Endothelial cell of umbilical vein (primary cell): ENCODE measurements around the gene SH3TC1. TPM values are rescaled to one million over a fixed set of nuclear protein-coding genes. Genes with fewer than 3 reads are reported as not detected.

ENCODE experiments used
- BruUV-seq: library from RNA; stranded (reverse); fragments of 400-500 nt; replicated peaks from 2 replicates; lab custom pipeline; 2021; lab: Mats Ljungman, UMichigan
- CTCF ChIA-PET: fragments of 300-600, 350-600 bp; sonication (Branson Sonifier 250); formaldehyde crosslinking; loops from one replicate; lab custom pipeline; 2021; ENCODE audit warnings: antibody characterized with exemption, inconsistent platforms; lab: Charles Lee
- POLR2A ChIA-PET: fragments of 300-600, 350-600 bp; sonication (Branson Sonifier 250); formaldehyde crosslinking; loops from one replicate; lab custom pipeline; 2021; ENCODE audit warnings: antibody characterized with exemption, inconsistent platforms; lab: Charles Lee
- DNase-seq: peaks from one replicate; pipeline ENCODE4 v3.0.0-alpha.2; 2011; ENCODE audit warnings: low read depth, low spot score
- FAIRE-seq: peaks from 2 replicates; lab custom pipeline; 2011; peaks lifted over from hg19 to GRCh38; lab: Jason Lieb, UNC
- H2AFZ ChIP-seq: 2 replicates; pipeline ENCODE4 v1.6.0; 2012; ENCODE audit warnings: low read depth, low read length, control low read depth, inconsistent platforms
- H3K27ac ChIP-seq: 2 replicates; pipeline ENCODE4 v1.5.1; 2011; ENCODE audit warnings: low read depth, mild to moderate bottlenecking, control low read depth, low read length, moderate library complexity; ENCODE audit not compliant: insufficient read depth
- H3K27me3 ChIP-seq, 2 experiments: 2 replicates each; pipeline versions ENCODE4 v1.6.0 to v1.6.1; 2011; ENCODE audit warnings: low read length in 2 of 2, mixed read lengths in 1 of 2; ENCODE audit not compliant: control insufficient read depth in 2 of 2, insufficient read depth in 2 of 2
- H3K36me3 ChIP-seq, 2 experiments: 2 replicates in 1 of 2; 3 replicates in 1 of 2; pipeline ENCODE4 v1.5.1; 2011; ENCODE audit warnings: low read length in 2 of 2, mild to moderate bottlenecking in 1 of 2, moderate library complexity in 1 of 2; ENCODE audit not compliant: control insufficient read depth in 2 of 2, insufficient read depth in 2 of 2; ENCODE audit errors: extremely low read depth in 1 of 2
- H3K4me1 ChIP-seq: 3 replicates; pipeline ENCODE4 v1.5.1; 2011; ENCODE audit warnings: mild to moderate bottlenecking, low read length; ENCODE audit not compliant: control insufficient read depth, insufficient read depth; ENCODE audit errors: extremely low read depth
- H3K4me2 ChIP-seq: 2 replicates; pipeline ENCODE4 v1.6.1; 2011; ENCODE audit warnings: low read length, control low read depth, mixed read lengths; ENCODE audit not compliant: insufficient read depth
- H3K4me3 ChIP-seq, 3 experiments: fragments of 200-600 bp in 1 of 3; sonication (generic), shearing (Covaris generic) in 1 of 3; replicated peaks in 1 of 3; 2 replicates each; pipeline ENCODE4 v1.5.1; 2011 to 2016; ENCODE audit warnings: control low read depth in 3 of 3, low read length in 3 of 3, mild to moderate bottlenecking in 2 of 3, inconsistent platforms in 1 of 3, low read depth in 1 of 3, moderate library complexity in 1 of 3; ENCODE audit not compliant: insufficient read depth in 1 of 3
- H3K79me2 ChIP-seq: 2 replicates; pipeline ENCODE4 v1.6.0; 2012; ENCODE audit warnings: low read length, inconsistent platforms; ENCODE audit not compliant: control insufficient read depth, insufficient read depth
- H3K9ac ChIP-seq: replicated peaks from 2 replicates; pipeline ENCODE3; 2011; ENCODE audit warnings: low read length, control low read depth; ENCODE audit not compliant: insufficient read depth; ENCODE audit errors: extremely low read depth
- H3K9me1 ChIP-seq: replicated peaks from 3 replicates; pipeline ENCODE4 v1.6.0; 2011; ENCODE audit warnings: mild to moderate bottlenecking, low read length; ENCODE audit not compliant: control insufficient read depth, insufficient read depth; ENCODE audit errors: extremely low read depth
- H3K9me3 ChIP-seq: replicated peaks from 2 replicates; pipeline ENCODE4 v1.5.1; 2012; ENCODE audit warnings: low read length, inconsistent platforms; ENCODE audit not compliant: control insufficient read depth, insufficient read depth
- H4K20me1 ChIP-seq: replicated peaks from 2 replicates; pipeline ENCODE3; 2011; ENCODE audit warnings: mild to moderate bottlenecking, low read length; ENCODE audit not compliant: control insufficient read depth, insufficient read depth; ENCODE audit errors: extremely low read depth
- EZH2 ChIP-seq: IDR thresholded peaks from 2 replicates; pipeline ENCODE4 v1.6.1; 2012; ENCODE audit warnings: borderline replicate concordance, low read depth, mild to moderate bottlenecking, moderate library complexity, low read length, inconsistent platforms; ENCODE audit not compliant: severe bottlenecking
- GATA2 ChIP-seq: IDR thresholded peaks from 2 replicates; pipeline ENCODE4 v1.7.0; 2011; ENCODE audit warnings: low read depth, mild to moderate bottlenecking, moderate library complexity, mixed read lengths, low read length; ENCODE audit not compliant: insufficient read length, insufficient read depth
- JUN ChIP-seq: IDR thresholded peaks from 2 replicates; pipeline ENCODE4 v1.6.1; 2011; ENCODE audit warnings: borderline replicate concordance, low read depth; ENCODE audit not compliant: insufficient read length, insufficient read depth
- MYC ChIP-seq: IDR thresholded peaks from one replicate; pipeline ENCODE4 v1.6.1; 2011; ENCODE audit warnings: mild to moderate bottlenecking, low read depth, low read length
- POLR2A ChIP-seq: IDR thresholded peaks from 2 replicates; pipeline ENCODE4 v1.6.1; 2012; ENCODE audit warnings: low read depth, mild to moderate bottlenecking, control low read depth, low read length
- POLR2AphosphoS5 ChIP-seq: IDR thresholded peaks from 2 replicates; pipeline ENCODE4 v1.6.1; 2012; ENCODE audit warnings: low read depth, mild to moderate bottlenecking, control low read depth, low read length, moderate library complexity; ENCODE audit not compliant: insufficient read depth
- dilution Hi-C: fragments of 300-500 bp; cut with MboI; formaldehyde crosslinking; loops from one replicate; pipeline ENCODE4 v1.15.0; 2019; ENCODE audit warnings: low sequenced_read_pairs; ENCODE audit not compliant: extremely low pct_ligation_motif_present
- intact Hi-C: fragments of 100-400 bp; cut with micrococcal nuclease; formaldehyde crosslinking; loops from one replicate; pipeline ENCODE4 v1.10.0; 2022
- polyA plus RNA-seq, 4 experiments: library from polyadenylated mRNA; depleted of rRNA in 3 of 4; stranded (reverse) in 3 of 4; unstranded in 1 of 4; fragments of >200 nt; gene quantifications; 2 replicates each; pipeline versions ENCODE4 v1.2.1 to v1.2.3, GENCODE V29; 2011 to 2012; ENCODE audit warnings: missing spikeins in 1 of 4
- total RNA-seq: library from RNA; stranded (reverse); gene quantifications from 2 replicates; pipeline ENCODE4 v1.2.3, GENCODE V29; 2021
- TF ChIP-seq, protein P1 (sequence below): IDR thresholded peaks from 2 replicates; pipeline ENCODE4 v1.6.1; 2011; ENCODE audit not compliant: insufficient read depth, insufficient read length
- TF ChIP-seq, protein P2 (sequence below), 2 donors: IDR thresholded peaks; 1 replicate in 1 of 2; 2 replicates in 1 of 2; pipeline ENCODE4 v1.5.1; 2011; ENCODE audit warnings: low read length in 2 of 2, mild to moderate bottlenecking in 2 of 2, moderate library complexity in 2 of 2, control low read depth in 1 of 2, inconsistent platforms in 1 of 2, low read depth in 1 of 2; ENCODE audit not compliant: insufficient read depth in 1 of 2; ENCODE audit errors: extremely low read depth in 1 of 2

Gene SH3TC1
- total and polyA plus RNA-seq, 2 donors (not counting 3 experiments of a cell fraction or from before 2014, with no cell fraction given), result 96.5 to 192 TPM

DNA sequence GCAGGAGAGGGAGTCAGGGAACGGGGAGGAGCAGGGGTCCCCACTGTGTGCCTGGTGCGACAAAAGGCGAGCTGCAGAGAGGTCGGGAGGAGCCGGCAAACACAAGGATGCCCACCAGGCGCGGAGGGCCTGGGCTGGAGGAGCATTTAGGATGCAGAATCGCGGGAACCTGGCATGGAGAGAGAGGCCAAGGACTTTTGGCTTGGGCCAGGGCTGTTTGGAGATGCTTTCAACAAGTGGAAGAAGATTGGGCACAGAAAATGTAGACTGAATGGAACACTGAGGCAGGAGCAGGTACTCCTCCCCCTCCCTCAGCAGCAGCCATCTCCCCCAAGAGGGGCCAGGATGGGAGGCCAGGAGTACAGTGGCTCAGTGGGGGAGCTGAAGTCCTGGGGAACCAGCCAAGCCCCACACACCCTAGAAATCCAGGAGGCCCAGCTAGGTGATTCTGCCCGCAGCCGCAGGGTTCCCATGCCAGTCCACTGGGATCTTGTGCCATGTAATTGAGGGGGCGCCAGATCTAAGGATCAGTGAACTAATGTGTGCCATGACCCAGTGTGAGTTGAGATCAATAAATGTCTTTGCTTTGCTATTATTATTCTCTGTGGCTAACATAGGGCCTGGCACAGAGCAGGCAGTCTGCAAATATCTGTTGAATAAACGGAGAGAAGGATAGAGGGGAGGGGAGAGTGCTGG, 39.4 kb upstream of the SH3TC1 start:
- no peaks in the 10 kb centered on the region for H3K9me3 ChIP-seq
- ChIA-PET POLR2A (no interaction called here), CTCF (interaction anchor here (1.2 to 1.7 kb wide), 2 partner anchors 17 to 28 kb away, joined by 3 to 12 read pairs; no protein-coding TSS in a partner anchor)
- H3K36me3 ChIP-seq, result no peaks in the 10 kb centered on the region
- BruUV-seq, result no TSS peak
- intact Hi-C loops, result loop anchor here (2.0 kb wide), 2 partner anchors 31 to 41 kb away; no protein-coding TSS in a partner anchor
- no peaks in the 10 kb centered on the region for H4K20me1 ChIP-seq
- H3K9me1 ChIP-seq, result no peaks in the 10 kb centered on the region
- TF ChIP-seq, protein P1, sequence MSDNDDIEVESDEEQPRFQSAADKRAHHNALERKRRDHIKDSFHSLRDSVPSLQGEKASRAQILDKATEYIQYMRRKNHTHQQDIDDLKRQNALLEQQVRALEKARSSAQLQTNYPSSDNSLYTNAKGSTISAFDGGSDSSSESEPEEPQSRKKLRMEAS, result no peak
- TF ChIP-seq MYC, result no peak
- TF ChIP-seq GATA2, result no peak
- no peak for TF ChIP-seq JUN
- no peak for TF ChIP-seq POLR2A
- no peak for TF ChIP-seq EZH2
- H3K79me2 ChIP-seq, result no peaks in the 10 kb centered on the region
- H2AFZ ChIP-seq, result peak overlapping the region; percentile 90
- peaks cover 11% of the 10 kb centered on the region for H3K4me1 ChIP-seq
- dilution Hi-C loops, result no loop called here
- peaks cover 16 to 17% of the 10 kb centered on the region in 2 experiments for H3K27me3 ChIP-seq
- peak overlapping the region; percentile 21 to 70 (median 51) for H3K4me3 ChIP-seq
- no peak for FAIRE-seq
- no peak for DNase-seq
- H3K27ac ChIP-seq, result no peak overlapping the region
- peak overlapping the region; percentile 80 for H3K4me2 ChIP-seq
- peak overlapping the region; percentile 14 for H3K9ac ChIP-seq

DNA sequence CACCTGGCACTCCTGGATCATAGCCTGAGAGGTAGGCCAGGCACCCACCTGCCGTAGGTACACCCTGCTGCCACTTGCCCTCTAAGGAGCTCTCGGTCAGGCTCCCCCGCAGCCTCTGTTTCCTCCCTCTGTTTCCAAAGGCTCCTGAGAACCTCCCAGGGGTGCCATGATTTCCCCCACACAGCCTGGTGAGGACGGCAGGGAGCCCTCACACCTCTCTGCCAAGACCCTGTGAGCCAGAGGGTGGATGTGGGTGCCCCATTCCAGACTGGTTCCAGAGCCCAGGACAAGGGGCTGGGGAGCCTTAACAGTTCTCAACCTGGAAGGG, 38.9 kb upstream of the SH3TC1 start:
- Histone ChIP-seq H3K4me1 (peaks cover 11% of the 10 kb centered on the region), H2AFZ (no peak overlapping the region), H3K36me3 (no peaks in the 10 kb centered on the region), H3K79me2 (no peaks in the 10 kb centered on the region), H3K4me3 (no peak overlapping the region), H4K20me1 (no peaks in the 10 kb centered on the region), H3K27ac (no peak overlapping the region), H3K9me1 (no peaks in the 10 kb centered on the region), H3K9me3 (no peaks in the 10 kb centered on the region), H3K9ac (no peak overlapping the region), H3K27me3 (peaks cover 16 to 18% of the 10 kb centered on the region in 2 experiments), H3K4me2 (no peak overlapping the region)
- CTCF ChIA-PET, result interaction anchor here (1.7 kb wide), 1 partner anchor 17 kb away, joined by 4 read pairs; no protein-coding TSS in a partner anchor
- TF ChIP-seq POLR2A (no peak), JUN (no peak), POLR2AphosphoS5 (no peak), MYC (no peak), GATA2 (no peak)
- TF ChIP-seq, protein P1, result no peak
- TF ChIP-seq, protein P2, sequence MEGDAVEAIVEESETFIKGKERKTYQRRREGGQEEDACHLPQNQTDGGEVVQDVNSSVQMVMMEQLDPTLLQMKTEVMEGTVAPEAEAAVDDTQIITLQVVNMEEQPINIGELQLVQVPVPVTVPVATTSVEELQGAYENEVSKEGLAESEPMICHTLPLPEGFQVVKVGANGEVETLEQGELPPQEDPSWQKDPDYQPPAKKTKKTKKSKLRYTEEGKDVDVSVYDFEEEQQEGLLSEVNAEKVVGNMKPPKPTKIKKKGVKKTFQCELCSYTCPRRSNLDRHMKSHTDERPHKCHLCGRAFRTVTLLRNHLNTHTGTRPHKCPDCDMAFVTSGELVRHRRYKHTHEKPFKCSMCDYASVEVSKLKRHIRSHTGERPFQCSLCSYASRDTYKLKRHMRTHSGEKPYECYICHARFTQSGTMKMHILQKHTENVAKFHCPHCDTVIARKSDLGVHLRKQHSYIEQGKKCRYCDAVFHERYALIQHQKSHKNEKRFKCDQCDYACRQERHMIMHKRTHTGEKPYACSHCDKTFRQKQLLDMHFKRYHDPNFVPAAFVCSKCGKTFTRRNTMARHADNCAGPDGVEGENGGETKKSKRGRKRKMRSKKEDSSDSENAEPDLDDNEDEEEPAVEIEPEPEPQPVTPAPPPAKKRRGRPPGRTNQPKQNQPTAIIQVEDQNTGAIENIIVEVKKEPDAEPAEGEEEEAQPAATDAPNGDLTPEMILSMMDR (IDR thresholded peaks at IDR 0.05; ENCODE audit: extremely low read depth in 1 of 2, insufficient read depth in 1 of 2, low read depth in 1 of 2, low read length in 2 of 2), result no peak
- intact Hi-C loops (no loop called here), dilution Hi-C loops (no loop called here)
- DNase-seq (no peak), FAIRE-seq (no peak)
- BruUV-seq, result no TSS peak
- POLR2A ChIA-PET, result no interaction called here
